HG03442 (cell line): ENCODE results near the gene BCAN.
A peak's percentile ranks its signal among the peaks of the same experiment; 100 is the strongest.

Experiments used
- ATAC-seq: cut with Tn5 transposase; IDR thresholded peaks from one replicate; pipeline ENCODE4 v1.9.1; 2021; ENCODE audit warnings: mild to moderate bottlenecking, moderate library complexity; ENCODE audit not compliant: unreplicated experiment

BCAN gene

DNA sequence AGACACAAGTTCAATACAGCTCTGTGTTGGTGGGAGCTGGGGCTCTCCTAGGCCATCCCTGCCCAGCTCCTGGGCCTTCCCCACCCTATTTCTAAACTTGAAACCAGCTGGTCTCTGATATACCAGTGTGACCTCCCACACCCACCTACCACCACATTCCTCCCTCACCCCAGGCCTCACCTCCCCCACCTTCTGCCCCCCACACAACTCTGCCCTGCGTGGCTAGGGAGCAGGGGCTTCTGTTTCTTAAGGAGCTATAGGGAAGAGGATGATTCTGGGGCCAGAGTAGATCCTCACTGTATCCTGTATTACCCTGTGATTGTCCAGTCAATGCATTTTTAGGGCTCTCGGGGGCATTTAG lies 18.8 kb downstream of the BCAN start:
- ATAC-seq = peak; percentile 12

DNA sequence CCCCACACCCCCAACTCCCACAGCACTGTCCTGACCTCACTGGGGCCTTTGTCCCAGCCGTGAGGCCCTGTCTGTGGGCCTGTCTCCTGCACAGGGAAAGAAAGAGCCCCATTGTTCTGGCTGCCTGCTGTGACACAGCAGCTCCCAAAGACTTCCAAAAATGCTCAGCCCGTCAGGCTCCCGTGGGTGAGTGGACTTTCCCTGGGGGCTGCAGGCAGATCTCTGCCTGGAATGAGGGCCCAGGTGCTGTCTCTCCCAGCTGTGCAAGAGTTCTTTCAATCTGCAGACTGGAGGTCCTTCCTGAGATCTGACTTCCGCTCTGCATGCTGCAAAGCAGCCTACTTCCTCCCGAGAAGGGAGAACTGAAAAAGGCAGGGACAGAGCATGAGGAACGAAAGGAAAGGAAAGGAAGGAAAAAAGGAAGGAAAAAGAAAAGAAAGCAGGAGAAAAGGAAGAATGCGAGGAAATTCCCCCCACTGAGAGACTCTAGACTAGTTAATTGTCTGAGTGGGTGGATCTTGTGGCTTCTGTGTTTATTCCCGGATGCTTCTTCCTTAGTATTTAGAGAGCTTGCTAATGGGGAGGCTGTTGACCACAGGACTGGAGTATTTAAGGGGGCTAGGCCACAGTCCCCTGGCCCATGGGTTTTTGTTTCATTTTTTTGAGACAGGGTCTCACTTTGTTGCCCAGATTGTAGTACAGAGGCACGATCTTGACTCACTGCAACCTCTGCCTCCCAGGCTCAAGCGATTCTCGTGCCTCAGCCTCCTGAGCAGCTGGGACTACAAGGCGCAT lies 20.3 kb downstream of the BCAN start:
- no peak for ATAC-seq

DNA sequence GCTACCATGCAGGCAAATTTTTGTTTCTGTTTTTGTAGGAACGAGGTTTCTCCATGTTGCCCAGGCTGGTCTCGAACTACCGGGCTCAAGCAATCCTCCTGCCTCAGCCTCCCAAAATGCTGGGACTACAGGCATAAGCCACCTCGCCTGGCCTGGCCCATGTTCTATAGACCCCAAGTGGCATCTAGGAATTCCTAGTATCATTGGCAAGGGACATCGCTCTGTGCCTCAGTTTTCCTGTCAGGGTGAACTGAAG lies 20.8 kb downstream of the BCAN start:
- ATAC-seq = no peak

DNA sequence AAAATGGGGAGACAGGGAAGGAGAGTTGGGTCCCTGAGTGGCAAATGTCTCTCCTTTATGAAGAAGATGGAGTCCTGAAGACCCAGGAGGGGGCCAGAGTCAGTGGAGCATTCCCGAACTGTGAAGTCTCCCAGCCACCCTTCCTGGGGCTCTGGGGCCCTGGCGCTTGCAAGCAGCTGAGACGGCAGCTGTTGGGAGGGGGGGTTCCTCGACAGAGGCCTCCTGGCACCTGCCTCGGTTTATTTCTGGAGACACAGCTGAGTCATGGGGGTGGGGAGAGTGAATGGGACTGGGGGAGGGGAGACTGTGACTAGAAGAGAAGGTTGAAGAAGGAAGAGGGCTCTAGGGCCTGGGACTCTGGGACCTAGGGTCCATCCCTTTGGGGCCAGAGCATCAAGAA lies 21.3 kb downstream of the BCAN start:
- ATAC-seq = no peak

DNA sequence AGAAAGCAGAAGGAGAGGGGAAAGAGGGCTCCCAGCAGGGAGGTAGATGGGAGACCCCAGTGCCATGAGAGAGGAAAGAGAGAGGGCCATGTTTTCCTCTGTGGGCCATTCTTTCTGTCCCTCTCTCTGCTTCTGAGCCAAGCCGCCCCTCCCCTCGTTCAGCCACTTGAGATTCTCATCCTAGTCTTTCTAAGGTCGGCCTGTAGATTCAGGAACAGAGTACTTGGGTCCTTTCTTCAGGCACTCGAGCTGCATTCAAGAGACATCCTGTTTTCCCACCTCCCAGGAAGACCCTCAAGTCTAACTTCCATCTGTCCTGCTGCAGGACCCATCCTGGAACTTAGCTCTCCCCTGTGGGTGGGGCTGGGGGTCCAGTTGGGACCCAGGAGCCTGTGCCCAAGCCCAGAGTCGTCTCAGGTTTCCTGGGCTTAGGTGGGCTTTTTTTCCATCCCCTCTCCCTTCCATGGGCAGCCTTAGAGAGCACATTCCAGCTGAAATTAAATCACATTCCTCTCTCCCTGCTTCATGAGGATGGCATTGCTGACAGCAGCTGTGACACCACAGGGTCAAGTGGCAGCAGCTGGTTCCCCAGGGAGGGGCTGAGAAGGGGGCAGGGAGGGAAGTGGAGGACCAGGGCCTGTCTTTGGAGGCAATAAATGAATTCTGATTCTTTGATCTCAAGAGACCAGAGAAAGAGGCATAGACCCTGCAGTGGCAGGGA lies 22.3 kb downstream of the BCAN start:
- ATAC-seq = no peak

DNA sequence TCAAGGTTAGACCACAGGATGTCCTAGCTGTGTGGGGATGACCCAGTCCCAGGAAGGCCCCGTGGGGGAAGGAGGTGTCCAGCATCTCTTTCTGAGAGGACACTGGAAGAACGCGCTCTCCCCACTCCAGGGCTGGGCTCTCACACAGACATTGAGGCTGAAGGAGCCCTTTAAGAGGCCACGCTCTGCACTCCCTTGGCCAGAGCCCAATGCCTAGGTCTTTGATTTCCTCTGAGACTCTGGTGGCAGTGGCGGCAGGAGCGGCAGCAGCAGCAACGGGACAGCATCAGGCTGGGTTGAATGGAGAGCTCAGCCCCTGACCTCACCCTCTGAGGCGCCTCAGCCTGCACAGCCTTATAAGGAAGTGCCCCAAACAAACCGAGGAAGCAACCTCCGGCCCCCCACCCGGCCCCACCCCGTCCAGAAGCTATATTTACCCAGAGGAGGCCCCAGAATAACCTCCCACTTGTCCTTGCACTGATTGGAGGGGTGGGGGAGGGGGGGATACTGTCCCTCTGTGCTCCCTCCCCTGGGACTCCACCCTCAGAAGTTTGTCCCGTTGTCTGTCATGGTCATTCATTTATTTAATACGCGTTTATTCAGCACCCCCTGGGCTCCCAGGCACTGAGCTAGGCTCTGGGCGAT lies 23.0 kb downstream of the BCAN start:
- no peak for ATAC-seq

DNA sequence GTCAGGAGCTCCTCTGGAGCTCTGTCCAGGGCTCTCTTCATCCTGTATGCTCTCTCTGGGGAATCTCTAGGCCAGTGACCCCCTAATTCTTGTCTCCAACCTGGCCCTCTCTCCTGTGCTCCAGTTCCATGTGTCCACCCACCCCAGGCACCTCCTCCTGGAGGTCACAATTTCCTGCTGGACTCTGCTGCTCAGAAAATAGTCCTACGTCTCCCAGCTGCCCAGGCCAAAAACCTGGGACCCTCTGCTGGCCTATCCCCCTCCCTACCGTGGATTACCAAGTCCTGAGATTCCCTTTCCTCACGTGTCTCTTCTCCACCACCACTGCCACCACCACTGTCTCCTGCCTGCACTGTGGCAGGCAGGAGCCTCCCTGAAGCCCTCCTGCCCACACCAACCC lies 23.6 kb downstream of the BCAN start:
- no peak for ATAC-seq

DNA sequence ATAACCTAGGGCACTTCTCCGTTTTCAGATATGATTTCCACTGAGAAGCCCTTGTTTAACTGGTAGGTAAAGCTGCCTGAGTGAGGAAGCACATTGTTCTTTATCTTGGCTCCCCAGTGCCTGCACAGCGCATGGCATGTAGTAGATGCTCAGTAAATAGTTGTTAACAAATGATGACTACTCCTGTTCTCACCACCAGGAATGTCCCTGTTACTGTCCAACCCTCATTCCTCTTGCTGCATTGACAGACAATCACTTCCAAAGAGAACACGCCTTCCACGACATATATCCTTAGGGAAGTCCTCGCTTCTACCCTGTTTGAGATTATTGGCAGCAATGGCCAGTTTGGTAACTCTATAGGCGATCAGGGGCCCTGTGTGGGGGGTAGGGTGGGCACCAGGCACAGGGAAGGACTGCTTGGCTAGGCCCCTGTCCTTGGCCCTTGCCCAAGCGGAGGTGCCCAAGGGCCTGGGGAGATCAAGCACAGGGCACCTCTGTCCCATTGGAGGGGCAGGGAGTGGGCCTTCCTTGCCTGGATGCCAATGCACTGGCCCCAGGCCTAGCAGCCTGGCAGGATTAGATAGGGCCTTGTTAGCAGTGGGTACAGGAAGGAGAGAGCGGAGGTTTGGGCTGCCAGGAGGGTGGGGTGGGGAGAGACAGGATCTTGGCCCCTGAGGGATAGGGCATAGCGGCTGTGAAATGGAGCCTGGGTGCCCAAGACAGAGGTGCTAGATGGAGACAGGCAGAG lies 25.1 kb downstream of the BCAN start:
- no peak for ATAC-seq

DNA sequence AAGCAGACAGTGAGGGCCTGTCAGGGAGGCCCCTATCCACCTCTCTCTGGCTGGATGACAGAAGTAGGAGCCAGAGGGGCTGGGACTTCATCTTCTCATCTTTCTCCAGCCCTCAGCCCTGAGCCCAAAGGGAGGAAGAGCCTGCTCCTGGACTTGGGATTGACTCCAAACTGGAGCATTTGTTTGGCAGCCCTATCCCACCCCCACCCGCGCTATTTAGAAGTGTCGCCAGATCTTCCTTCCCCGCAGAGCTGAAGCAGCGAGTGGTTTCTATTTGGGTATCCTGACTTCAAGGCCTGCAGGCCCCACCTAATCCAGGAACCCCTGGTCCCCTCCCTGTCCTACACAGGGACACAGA lies 25.7 kb downstream of the BCAN start:
- no peak for ATAC-seq

DNA sequence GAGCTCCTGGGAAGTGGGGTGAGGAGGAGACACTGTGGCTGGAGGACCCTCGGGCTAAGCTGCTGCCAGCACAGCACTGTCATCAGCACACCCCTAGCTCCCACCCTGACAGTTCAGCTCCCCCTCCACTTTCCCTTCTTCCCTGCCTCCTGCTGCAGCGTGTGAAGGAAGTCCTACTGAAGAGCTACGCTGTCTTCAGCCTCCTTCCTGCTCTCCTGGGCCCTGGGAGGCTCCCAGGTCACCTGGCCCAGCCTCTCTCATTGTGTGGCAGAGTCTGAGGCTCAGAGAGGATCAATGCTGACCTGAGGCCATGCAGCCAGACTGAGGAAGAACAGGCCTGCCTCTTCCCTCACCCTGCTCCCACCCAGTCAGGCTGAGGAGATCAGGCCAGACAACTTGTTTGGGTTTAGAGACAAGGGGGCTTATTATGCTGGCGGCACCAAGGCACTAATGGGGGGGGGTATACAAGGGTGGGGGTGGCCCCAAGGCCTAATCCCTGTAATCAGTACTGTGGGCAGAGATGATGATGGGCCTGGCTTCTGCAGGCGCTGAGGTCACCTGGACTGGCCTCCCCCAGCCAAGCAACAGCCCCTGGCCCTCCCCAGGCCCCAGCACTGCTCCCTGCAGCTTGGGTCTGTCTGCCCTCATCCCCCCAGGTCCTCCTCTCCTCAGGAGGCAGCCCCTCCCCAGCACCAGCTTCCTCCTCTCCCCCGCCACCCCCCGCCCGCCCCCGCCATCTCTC lies 26.2 kb downstream of the BCAN start:
- no peak for ATAC-seq

DNA sequence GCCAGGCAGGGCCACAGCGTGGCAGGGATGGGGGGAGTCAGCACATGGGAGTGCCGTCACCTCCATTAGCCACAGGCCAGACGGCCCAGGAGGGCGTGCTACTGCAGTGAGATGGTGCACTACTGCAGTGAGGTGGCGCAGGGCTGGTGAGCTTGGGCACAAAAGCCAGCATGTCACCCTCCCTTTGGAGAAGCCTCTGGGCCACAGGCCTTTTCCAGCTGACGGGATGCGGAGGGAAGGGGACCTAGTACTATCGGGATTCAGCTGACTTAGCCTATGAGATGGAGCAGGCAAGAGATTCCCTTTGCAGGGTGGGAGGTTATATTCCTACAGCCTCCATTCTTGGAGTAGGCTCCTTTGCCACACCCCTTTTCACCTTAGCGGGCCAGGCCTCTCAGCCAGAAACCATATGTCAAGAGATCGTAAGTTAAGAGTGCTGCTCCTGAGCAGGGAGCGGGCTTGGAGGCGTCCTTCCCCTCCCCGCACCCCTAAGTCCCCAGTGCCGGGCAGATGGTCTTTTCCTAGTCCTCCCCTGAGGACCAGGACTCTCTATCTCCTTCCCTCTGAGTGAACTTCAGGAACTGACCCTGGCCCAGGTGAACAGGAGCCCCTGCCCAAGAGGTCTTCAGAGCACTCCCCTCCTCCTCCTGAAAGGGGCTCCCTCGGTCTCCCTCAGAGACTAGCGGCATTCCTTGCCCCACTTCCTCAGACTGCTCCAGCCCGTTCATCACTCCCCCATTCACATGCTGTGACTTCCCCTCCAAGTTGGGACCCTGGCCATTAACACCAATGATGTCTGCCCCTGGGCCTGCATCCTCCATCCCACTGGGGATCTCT lies 27.1 kb downstream of the BCAN start:
- no peak for ATAC-seq

DNA sequence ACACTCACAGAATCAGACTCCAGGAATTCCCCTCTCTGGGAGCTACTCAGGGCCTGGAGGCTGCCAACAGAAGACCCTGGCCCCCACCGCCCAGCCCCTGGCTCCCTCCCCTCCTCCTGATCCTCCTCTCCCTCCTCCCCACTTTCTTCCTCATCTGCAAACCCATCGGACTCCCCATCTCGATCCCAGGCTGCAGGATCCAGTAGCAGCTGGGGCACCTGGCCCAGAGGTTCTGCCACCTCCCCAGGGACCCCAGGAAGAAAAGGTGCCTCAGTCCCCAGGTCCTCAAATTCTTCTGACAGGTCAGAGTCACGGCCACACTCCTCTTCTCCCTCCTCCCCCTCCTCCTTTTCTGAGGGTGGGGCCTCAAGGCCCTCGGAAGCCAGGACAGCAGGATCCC lies 27.9 kb downstream of the BCAN start:
- ATAC-seq = no peak

DNA sequence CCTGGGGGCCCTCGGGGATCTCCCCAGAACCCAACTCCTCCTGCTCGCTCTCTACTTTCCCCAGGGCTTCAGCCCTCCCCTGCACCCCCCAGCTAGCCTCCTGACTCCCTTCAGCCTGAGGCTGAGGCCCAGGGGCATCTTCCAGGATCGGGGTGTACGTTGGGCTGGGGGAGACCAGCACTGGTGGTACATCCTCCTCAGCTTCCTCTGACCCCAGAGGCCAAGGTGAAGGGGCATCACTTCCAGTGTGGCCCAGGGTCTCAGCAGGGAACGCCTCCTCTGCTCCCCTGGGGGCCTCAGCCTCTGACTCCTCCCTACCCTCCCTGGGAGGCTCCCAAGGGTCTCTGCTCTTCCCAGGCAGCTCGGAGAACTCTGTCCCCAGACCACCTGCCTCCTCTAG lies 28.4 kb downstream of the BCAN start:
- ATAC-seq = no peak

DNA sequence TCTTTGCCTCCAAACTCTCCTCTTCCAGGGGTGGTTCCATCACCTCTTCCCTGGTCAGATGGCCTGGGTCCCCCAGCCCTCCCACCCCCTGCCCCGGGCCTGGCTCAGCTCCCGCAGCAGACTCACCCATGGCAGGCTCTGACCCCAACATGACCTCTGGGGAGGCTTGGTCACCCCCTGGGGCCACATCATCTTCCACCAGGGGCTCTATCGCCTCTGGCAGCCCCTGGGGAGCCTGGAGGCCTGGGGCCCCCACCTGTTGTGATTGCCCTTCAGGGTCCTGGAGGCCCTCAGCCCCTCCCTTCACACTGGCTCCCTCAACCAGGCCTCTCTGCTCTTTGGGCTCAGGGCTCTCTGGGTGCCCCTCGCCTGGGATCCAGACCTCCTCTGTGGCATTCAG lies 28.9 kb downstream of the BCAN start:
- no peak for ATAC-seq

DNA sequence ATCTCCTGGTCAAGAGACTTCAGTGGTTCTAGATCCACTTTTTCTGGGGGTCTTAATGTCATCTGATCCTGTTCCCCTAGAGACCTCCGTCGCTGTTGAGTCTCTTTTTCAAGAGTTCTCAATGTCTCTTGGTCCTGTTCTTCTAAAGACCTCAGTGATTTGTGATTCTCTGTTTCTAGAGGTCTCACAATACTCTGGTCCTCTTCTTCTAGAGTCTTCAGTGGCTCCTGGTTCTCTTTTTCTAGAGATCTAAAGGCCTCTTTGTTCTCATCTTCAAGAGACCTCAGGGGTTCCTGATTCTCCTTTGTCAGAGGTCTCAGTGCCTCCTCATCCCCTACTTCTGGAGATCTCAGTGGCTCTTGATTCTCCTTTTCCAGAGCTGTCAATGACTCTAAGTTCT lies 29.9 kb downstream of the BCAN start:
- no peak for ATAC-seq

DNA sequence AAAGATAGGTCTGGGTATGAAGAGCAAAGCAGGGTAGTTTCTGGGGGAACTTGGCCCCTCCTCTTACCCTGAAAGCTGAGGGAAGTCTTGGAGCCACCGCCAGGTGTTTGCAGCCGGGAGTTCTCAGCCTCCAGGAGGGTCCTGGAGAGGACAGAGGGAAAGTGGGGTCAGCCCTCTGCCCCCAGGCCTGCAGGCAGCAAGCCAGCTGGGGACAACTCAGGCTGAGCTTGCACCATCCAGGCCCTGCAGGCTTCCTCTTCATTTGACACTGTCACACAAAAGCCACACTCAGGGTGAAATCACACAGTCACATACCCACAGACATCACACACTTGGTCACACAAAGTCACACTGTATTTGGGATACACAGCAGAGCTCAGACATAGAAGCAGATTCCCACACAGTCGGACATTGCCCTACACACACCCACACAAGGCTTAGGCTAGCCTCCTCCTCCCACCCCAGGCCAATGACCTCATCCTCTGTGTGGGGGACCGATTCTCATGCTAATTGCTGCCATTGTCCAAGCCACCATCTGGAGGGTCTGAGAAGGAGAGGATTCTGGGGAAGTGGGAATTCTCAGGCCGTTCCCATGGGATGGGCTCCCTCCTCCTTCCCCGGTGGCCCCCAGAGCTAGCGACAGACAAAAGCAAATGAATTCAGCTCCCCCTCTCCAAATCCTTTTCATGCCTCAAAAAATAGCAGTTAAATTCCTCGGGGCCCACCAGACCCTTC lies 31.6 kb downstream of the BCAN start:
- no peak for ATAC-seq

DNA sequence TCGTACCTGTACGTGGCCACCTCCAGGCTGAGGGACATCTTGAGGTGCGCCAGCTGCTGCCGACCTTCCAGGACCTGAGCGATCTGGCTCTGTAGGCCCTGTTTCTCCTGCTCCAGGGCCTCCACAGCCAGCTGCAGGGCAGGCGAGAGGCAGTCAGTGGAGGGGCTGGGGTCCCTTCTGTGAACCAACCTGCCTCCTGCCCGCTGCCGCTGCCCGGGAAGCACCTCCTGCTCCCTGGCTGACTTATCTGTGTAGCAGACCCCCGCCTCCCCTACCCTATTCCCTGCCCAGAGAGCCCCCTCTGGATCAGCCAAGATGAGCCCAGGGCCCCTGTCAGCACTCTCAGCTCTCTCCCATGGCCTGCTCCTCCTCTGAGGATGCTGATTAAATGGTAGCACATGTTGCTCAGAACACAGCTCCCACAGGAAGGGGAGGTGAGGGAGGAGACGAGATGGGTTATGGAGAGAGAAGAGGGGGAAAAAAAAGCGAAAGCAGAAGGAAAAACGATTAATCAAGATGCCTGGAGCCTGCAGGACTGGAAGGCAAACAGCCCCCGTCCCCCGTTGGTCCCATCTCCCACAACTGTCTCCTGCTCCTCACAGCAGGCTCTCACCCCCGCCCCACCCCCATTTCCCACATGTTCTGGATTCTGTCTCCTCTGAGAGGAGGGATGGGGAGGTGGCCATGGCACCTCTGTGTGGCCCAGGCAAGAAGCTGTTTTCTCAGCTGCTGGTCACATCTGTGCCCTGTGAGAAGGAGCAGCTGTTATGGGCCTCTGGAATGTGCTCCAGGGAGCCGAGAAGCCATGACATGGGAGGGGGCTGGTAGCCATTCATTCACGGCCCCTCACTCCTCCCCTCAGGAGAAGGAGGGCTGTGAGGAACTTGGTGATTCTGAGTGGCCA lies 33.5 kb downstream of the BCAN start:
- ATAC-seq = no peak

DNA sequence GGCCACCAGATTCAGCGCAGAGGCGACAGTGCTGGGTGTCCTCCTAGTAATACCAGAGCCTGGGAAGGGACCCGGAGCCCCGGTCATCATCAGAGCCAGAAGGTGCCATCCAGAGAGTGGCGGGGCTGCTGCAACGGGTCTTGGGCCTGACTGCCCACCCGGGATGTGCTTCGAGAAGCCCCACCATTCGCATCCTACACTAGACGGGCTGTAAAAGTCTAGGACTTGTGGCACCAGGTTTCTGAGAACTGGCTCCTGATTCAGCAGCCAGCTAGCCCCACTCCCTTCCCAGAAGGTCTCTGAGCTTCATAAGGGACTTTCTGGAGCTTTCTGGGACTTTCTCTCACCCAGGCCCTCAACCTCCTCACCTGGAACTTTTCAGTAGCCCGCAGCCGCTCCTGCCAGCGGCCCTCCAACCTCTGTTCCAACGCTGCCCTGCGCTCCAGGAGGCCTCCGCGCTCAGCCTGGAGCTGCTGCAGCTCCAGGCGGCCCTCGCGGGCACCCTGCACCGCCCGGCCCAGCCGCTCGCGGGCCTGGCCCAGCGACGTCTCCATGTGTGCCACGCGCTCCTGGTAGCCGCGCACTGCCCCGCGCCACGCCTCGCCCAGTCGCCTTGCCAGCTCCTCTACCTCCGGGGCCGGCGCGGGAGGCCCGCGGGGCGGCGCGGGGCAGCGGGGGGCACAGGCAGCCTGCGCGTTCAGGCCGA lies 34.4 kb downstream of the BCAN start:
- no peak for ATAC-seq
